IMR-90 (cell line): ENCODE measurements around the gene SLAMF1. TPM values are rescaled to one million over a fixed set of nuclear protein-coding genes. Genes with fewer than 3 reads are reported as not detected.
"Not testable (repeated sequence)": the region's sequence is repeated elsewhere in the genome, so short reads cannot be mapped to it uniquely, and the experiment has no call there.

Experiments used
- ATAC-seq: fragments of 200-7000 bp; cut with Tn5 transposase; 2 replicates; pipeline ENCODE4 v1.9.1; 2020; ENCODE audit warnings: low read depth, mild to moderate bottlenecking, moderate library complexity
- BruUV-seq: library from RNA; stranded (reverse); fragments of 400-500 nt; replicated peaks from 2 replicates; lab custom pipeline; 2021; lab: Mats Ljungman, UMichigan
- CTCF ChIA-PET: fragments of 300-600 bp; formaldehyde crosslinking; extraction: SDS; loops from one replicate; lab custom pipeline; 2021; ENCODE audit warnings: antibody characterized with exemption; lab: Yijun Ruan, JAX
- POLR2A ChIA-PET: fragments of 300-600 bp; sonication (Branson Sonifier 250); formaldehyde crosslinking; loops from one replicate; lab custom pipeline; 2022; ENCODE audit warnings: antibody characterized with exemption; ENCODE audit not compliant: unreplicated experiment; lab: Charles Lee
- DNase-seq: peaks from one replicate; pipeline ENCODE4 v3.0.0; 2013
- H2AFZ ChIP-seq: replicated peaks from 2 replicates; pipeline ENCODE3; 2013; ENCODE audit warnings: low read length, mild to moderate bottlenecking; ENCODE audit not compliant: poor library complexity
- H2AK5ac ChIP-seq: 2 replicates; pipeline ENCODE4 v1.6.1; 2013; ENCODE audit warnings: low read depth, low read length, inconsistent platforms
- H2AK9ac ChIP-seq: replicated peaks from 2 replicates; pipeline ENCODE3; 2013; ENCODE audit warnings: mild to moderate bottlenecking, low read depth, low read length, moderate library complexity; ENCODE audit not compliant: poor library complexity
- H2BK120ac ChIP-seq: 2 replicates; pipeline ENCODE4 v1.6.1; 2013; ENCODE audit warnings: low read depth, low read length, inconsistent platforms
- H2BK15ac ChIP-seq: 3 replicates; pipeline ENCODE4 v1.6.1; 2013; ENCODE audit warnings: low read depth, low read length, inconsistent platforms
- H2BK20ac ChIP-seq: 2 replicates; pipeline ENCODE4 v1.6.1; 2013; ENCODE audit warnings: low read depth, mild to moderate bottlenecking, inconsistent platforms, low read length, moderate library complexity
- H2BK5ac ChIP-seq: 2 replicates; pipeline ENCODE4 v1.6.1; 2013; ENCODE audit warnings: mild to moderate bottlenecking, low read depth, low read length, inconsistent platforms; ENCODE audit not compliant: poor library complexity, severe bottlenecking
- H3K14ac ChIP-seq: replicated peaks from 2 replicates; pipeline ENCODE4 v1.6.1; 2013; ENCODE audit warnings: low read depth, low read length, inconsistent platforms
- H3K18ac ChIP-seq: 2 replicates; pipeline ENCODE4 v1.6.1; 2013; ENCODE audit warnings: low read depth, low read length, control low read depth
- H3K23ac ChIP-seq: 2 replicates; pipeline ENCODE4 v1.6.1; 2013; ENCODE audit warnings: low read depth, low read length, inconsistent platforms
- H3K27ac ChIP-seq: 2 replicates; pipeline ENCODE4 v1.5.1; 2013; ENCODE audit warnings: mild to moderate bottlenecking, control low read depth, low read length; ENCODE audit not compliant: insufficient read depth
- H3K27me3 ChIP-seq: 2 replicates; pipeline ENCODE4 v1.6.1; 2013; ENCODE audit warnings: low read length; ENCODE audit not compliant: control insufficient read depth, insufficient read depth
- H3K36me3 ChIP-seq: 2 replicates; pipeline ENCODE4 v1.6.1; 2013; ENCODE audit warnings: low read length, mixed read lengths; ENCODE audit not compliant: control insufficient read depth, insufficient read depth
- H3K4ac ChIP-seq: 2 replicates; pipeline ENCODE4 v1.6.1; 2013; ENCODE audit warnings: low read depth, low read length, inconsistent platforms
- H3K4me1 ChIP-seq: 2 replicates; pipeline ENCODE4 v1.6.1; 2013; ENCODE audit warnings: low read length, mixed read lengths; ENCODE audit not compliant: control insufficient read depth, insufficient read depth
- H3K4me2 ChIP-seq: 2 replicates; pipeline ENCODE4 v1.6.1; 2013; ENCODE audit warnings: low read depth, mild to moderate bottlenecking, control low read depth, low read length, moderate library complexity
- H3K4me3 ChIP-seq: 2 replicates; pipeline ENCODE4 v1.5.1; 2013; ENCODE audit warnings: low read depth, mild to moderate bottlenecking, control low read depth, low read length, moderate library complexity; ENCODE audit not compliant: insufficient read depth
- H3K56ac ChIP-seq: 2 replicates; pipeline ENCODE4 v1.6.1; 2013; ENCODE audit warnings: low read length, inconsistent platforms; ENCODE audit not compliant: insufficient read depth; ENCODE audit errors: extremely low read depth
- H3K79me1 ChIP-seq, 2 experiments: 2 replicates each; pipeline ENCODE4 v1.6.1; 2013; ENCODE audit warnings: low read length in 2 of 2, inconsistent platforms in 1 of 2, low read depth in 1 of 2
- H3K9ac ChIP-seq: 2 replicates; pipeline ENCODE4 v1.6.1; 2013; ENCODE audit warnings: low read depth, low read length, control low read depth
- H3K9me1 ChIP-seq: 2 replicates; pipeline ENCODE4 v1.6.1; 2013; ENCODE audit warnings: low read length, inconsistent platforms; ENCODE audit not compliant: insufficient read depth
- H3K9me3 ChIP-seq: 2 replicates; pipeline ENCODE4 v1.6.1; 2013; ENCODE audit warnings: low read length; ENCODE audit not compliant: control insufficient read depth, insufficient read depth
- H4K20me1 ChIP-seq: 2 replicates; pipeline ENCODE4 v1.6.1; 2013; ENCODE audit warnings: low read length, inconsistent platforms; ENCODE audit not compliant: insufficient read depth
- H4K5ac ChIP-seq: 2 replicates; pipeline ENCODE4 v1.6.1; 2013; ENCODE audit warnings: mild to moderate bottlenecking, low read depth, low read length, control low read depth
- H4K8ac ChIP-seq, 2 experiments: 2 replicates each; pipeline ENCODE4 v1.6.1; 2013; ENCODE audit warnings: low read depth in 2 of 2, low read length in 2 of 2, control low read depth in 1 of 2, inconsistent platforms in 1 of 2
- H4K91ac ChIP-seq: 2 replicates; pipeline ENCODE4 v1.6.1; 2013; ENCODE audit warnings: low read depth, low read length, inconsistent platforms; ENCODE audit not compliant: insufficient read depth
- WGBS, 2 experiments: methylation state at CpG; one replicate each; pipeline versions ENCODE4 v1.1.5 to v1.1.7; 2013; ENCODE audit warnings: missing lambda C conversion rate in 2 of 2; ENCODE audit not compliant: insufficient read length in 1 of 2; ENCODE audit errors: extremely low coverage in 2 of 2; 5-methylcytosine and 5-hydroxymethylcytosine counted together
- dilution Hi-C: fragments of 300-500 bp; cut with HindIII; formaldehyde crosslinking; loops from one replicate; pipeline ENCODE4 v1.14.3; 2018; ENCODE audit warnings: low sequenced_read_pairs; ENCODE audit not compliant: unreplicated experiment
- in situ Hi-C: fragments of 300-500 bp; cut with MboI; formaldehyde crosslinking; loops from 3 replicates; pipeline ENCODE4 v1.14.3; 2019; ENCODE audit warnings: low sequenced_read_pairs, inconsistent platforms, mixed read lengths
- intact Hi-C: fragments of 100-400 bp; cut with micrococcal nuclease; formaldehyde crosslinking; loops from 2 replicates; pipeline ENCODE4 v1.10.0; 2022
- polyA plus RNA-seq, 3 experiments: library from polyadenylated mRNA; depleted of rRNA; stranded (reverse); fragments of >200 nt; gene quantifications; 2 replicates each; pipeline ENCODE4 v1.2.3, GENCODE V29; 2012; ENCODE audit warnings: low replicate concordance in 1 of 3
- total RNA-seq: library from RNA; depleted of rRNA; stranded (reverse); fragments of >200 nt; gene quantifications from 2 replicates; pipeline ENCODE4 v1.2.3, GENCODE V29; 2012

SLAMF1 gene
- total and polyA plus RNA-seq, 2 of the 4 experiments (the other 2 are of a cell fraction): not detected

GRCh38 chr1:160627677-160628289 is 19.1 kb downstream of the SLAMF1 start:
- H3K18ac ChIP-seq, H2BK5ac ChIP-seq, H3K4me1 ChIP-seq, H2AK9ac ChIP-seq, H3K9me3 ChIP-seq, H3K27ac ChIP-seq, H2BK20ac ChIP-seq, H3K9ac ChIP-seq, H3K4me2 ChIP-seq, H2BK15ac ChIP-seq, H4K20me1 ChIP-seq, H2AFZ ChIP-seq, dilution Hi-C loops, BruUV-seq, H3K4ac ChIP-seq, POLR2A ChIA-PET, H4K91ac ChIP-seq, CTCF ChIA-PET, H3K23ac ChIP-seq, H3K9me1 ChIP-seq, H3K36me3 ChIP-seq, ATAC-seq, H2BK120ac ChIP-seq, DNase-seq, in situ Hi-C loops, intact Hi-C loops, H4K5ac ChIP-seq, H4K8ac ChIP-seq, H3K56ac ChIP-seq, H3K14ac ChIP-seq, H3K4me3 ChIP-seq, H3K27me3 ChIP-seq, H3K79me1 ChIP-seq, H2AK5ac ChIP-seq: not testable (repeated sequence)
- no CpG with 5 or more reads among the region's 4 CpGs for WGBS, 2 experiments
